SK-MEL-5 (cell line): Measurements from ENCODE around the gene PACRG. TPM values are rescaled to one million over a fixed set of nuclear protein-coding genes. Genes with fewer than 3 reads are reported as not detected.

Experiments
- DNase-seq: peaks from one replicate; pipeline ENCODE4 v3.0.0-alpha.2; 2016; ENCODE audit warnings: low read depth, low spot score
- in situ Hi-C: cut with HindIII; loops from 2 replicates; pipeline ENCODE4 v1.10.0; 2016; ENCODE audit warnings: low sequenced_read_pairs, high pct_unique_total_duplicates, low pct_unique_long_range_greater_than_20kb
- small RNA-seq, 2 experiments: library from RNA; depleted of rRNA; stranded (forward); fragments of <200 nt; gene quantifications; one replicate each; pipeline ENCODE3, GENCODE V24; 2014
- total RNA-seq: library from RNA; depleted of rRNA; stranded (reverse); fragments of >200 nt; shearing (Covaris generic); gene quantifications from 2 replicates; pipeline ENCODE4 v1.2.3, GENCODE V29; 2014; rRNA removed

Gene PACRG
- total RNA-seq, 1 experiment from 2014 or later = not detected

DNA sequence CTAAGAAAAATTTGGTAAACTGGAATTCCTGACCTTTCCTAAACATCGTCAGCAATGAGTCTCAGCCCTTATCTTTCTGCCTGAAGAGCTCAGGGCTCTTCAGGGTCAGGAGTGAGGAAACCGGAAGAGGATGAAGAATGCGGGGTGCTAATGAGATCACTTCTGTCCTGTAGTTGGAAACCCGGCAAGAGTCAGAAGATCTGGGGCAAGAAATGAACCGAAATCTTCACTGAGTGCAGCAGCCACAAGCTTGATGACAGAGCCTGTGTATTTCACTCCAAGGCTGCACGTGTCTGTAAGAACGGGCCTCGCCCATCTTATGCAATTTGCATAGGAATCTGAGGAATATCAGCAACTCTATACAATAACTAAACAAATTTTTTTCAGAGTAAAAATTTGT, 626.3 kb downstream of the PACRG start:
- no peak for DNase-seq
- in situ Hi-C loops = no loop called here

DNA sequence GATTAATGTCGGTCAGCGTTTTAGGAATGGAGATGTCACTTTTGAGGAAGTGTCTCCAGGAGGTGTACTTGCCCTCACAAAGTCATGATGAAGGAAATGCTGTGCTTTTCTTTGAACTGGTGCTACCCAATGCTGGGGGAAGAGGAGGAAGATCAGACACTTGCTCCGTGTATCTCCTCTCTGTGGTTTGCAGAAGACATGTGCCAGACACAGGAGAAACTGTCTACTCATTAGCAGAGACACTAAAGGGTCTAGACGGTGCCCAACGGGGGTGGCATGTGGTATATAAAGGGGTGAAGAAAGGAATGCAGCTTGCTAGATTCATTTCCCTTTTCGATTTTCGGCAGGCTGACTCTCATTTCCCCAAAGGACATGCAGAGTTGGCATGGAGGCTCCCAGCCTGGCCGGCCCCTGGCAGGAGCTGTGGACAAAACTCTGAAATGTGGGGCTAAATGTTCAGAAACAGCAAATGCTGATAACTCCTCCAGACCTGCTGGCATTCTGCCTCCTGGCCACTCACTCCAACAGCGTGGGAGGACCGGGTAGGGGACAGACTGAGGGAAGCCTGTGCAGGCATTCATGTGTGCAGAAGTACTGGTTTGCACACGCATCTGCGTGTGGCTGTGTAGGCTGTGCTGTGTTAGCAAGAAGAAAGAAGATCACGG, 627.1 kb downstream of the PACRG start:
- in situ Hi-C loops = no loop called here
- DNase-seq = no peak

- no peak for DNase-seq
Measured at GRCh38 chr6:163355426-163355991, 627.7 kb downstream of the PACRG start.

DNA sequence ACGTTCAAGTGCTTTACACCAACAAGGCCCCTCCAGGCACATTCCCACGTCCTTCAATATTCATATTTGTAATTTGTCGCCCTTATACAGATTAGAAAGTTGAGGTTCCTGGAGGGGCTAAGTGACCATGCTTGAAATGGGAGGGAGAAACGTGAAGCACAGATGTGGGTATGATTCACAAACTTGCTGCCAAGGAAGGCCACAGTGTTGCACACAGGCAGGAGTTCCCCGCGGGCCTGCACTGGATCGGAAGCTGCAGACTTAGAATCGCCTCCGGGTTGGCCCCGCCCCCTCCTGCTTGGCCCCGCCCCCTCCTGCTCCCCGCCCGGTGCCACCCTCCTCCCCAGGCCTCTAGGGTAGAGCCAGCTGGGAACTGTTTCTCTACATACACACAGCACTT, 628.5 kb downstream of the PACRG start:
- DNase-seq = no peak
- in situ Hi-C loops = no loop called here

More at GRCh38 chr6:163355426-163355991, 627.7 kb downstream of the PACRG start:
- in situ Hi-C loops = no loop called here

DNA sequence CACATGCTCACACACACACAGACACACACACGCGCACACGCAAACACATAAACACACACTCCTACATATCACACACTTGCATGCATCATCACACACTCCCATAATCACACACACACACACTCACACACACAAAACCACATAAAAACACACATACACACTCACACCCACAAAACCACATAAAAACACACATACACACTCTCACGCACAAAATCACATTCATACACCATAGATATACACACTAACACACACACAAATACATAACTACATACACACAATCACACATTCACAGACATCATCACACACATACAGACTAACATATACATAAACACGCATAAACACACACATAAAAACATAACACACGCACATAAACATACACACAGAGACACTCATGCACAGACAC, 629.0 kb downstream of the PACRG start:
- in situ Hi-C loops = no loop called here
- DNase-seq = no peak

DNA sequence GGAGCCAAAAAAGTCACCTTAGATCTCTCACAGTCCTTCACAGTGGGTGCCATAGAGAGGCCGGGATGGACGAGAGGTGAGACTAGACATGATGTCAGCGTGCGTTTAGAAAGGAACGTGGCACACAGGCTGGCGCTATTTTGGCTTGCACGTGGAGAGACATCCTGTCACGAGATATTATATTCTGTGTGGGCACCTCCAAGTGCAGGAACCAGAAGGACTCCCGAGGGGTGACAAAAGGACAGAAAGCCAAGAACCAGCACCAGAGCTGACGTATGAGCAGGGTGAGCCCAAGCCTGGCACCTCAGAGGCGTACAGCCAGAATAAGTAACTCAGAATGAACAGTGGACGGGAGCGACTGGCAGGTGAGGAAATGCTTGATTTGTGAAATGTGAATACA, 636.9 kb downstream of the PACRG start:
- no peak for DNase-seq
- in situ Hi-C loops = no loop called here

Small RNA genes lying within 50 kb of the gene (small RNA-seq; reads per million reads assigned to genes)
- gene AL031121.1 = 0 reads per million in 2 experiments
- 0 reads per million in 2 experiments for gene AL590286.1

Other genes with a start within 250 kb of the PACRG start
- gene PRKN, start 208 bp upstream of the PACRG start, total RNA-seq = 0.51 and 0.95 TPM in 2 replicates